ENCODE data around the gene CDX1.

GRCh38 chr5:150229571-150229970 is 63.0 kb downstream of the CDX1 start:
- TF ChIP-seq EP300 (IDR thresholded peaks at IDR 0.05), result no peak
- TF ChIP-seq, protein P1, sequence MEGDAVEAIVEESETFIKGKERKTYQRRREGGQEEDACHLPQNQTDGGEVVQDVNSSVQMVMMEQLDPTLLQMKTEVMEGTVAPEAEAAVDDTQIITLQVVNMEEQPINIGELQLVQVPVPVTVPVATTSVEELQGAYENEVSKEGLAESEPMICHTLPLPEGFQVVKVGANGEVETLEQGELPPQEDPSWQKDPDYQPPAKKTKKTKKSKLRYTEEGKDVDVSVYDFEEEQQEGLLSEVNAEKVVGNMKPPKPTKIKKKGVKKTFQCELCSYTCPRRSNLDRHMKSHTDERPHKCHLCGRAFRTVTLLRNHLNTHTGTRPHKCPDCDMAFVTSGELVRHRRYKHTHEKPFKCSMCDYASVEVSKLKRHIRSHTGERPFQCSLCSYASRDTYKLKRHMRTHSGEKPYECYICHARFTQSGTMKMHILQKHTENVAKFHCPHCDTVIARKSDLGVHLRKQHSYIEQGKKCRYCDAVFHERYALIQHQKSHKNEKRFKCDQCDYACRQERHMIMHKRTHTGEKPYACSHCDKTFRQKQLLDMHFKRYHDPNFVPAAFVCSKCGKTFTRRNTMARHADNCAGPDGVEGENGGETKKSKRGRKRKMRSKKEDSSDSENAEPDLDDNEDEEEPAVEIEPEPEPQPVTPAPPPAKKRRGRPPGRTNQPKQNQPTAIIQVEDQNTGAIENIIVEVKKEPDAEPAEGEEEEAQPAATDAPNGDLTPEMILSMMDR (IDR thresholded peaks at IDR 0.05), result no peak
